Mesendoderm (in vitro differentiated cells): ENCODE data around the gene KCNAB1.

ENCODE experiments used
- DNase-seq: peaks from one replicate; pipeline ENCODE4 v3.0.0; 2013
- H2AK5ac ChIP-seq: 2 replicates; pipeline ENCODE4 v1.6.1; 2013; ENCODE audit warnings: low read length, inconsistent platforms
- H2BK120ac ChIP-seq: 2 replicates; pipeline ENCODE4 v1.6.1; 2013; ENCODE audit warnings: low read depth, mild to moderate bottlenecking, low read length, moderate library complexity, mixed read lengths
- H2BK15ac ChIP-seq: replicated peaks from 2 replicates; pipeline ENCODE4 v1.6.1; 2013; ENCODE audit warnings: low read depth, mild to moderate bottlenecking, moderate library complexity
- H2BK5ac ChIP-seq: 2 replicates; pipeline ENCODE4 v1.6.1; 2013; ENCODE audit warnings: low read length, inconsistent platforms
- H3K18ac ChIP-seq: 2 replicates; pipeline ENCODE4 v1.6.1; 2013; ENCODE audit warnings: mild to moderate bottlenecking, low read length, mixed read lengths
- H3K23ac ChIP-seq: one replicate; pipeline ENCODE4 v1.6.1; 2013; ENCODE audit warnings: low read length
- H3K27ac ChIP-seq: 2 replicates; pipeline ENCODE4 v1.5.1; 2013; ENCODE audit warnings: low read depth, mild to moderate bottlenecking, inconsistent platforms, low read length, moderate library complexity
- H3K27me3 ChIP-seq: 2 replicates; pipeline ENCODE4 v1.6.1; 2013; ENCODE audit warnings: low read length, control low read depth, mild to moderate bottlenecking, inconsistent platforms; ENCODE audit not compliant: insufficient read depth, poor library complexity
- H3K36me3 ChIP-seq: 2 replicates; pipeline ENCODE4 v1.6.1; 2013; ENCODE audit warnings: low read length, inconsistent platforms; ENCODE audit not compliant: control insufficient read depth, insufficient read depth
- H3K4ac ChIP-seq: one replicate; pipeline ENCODE4 v1.6.1; 2013; ENCODE audit warnings: low read depth, mild to moderate bottlenecking, low read length, moderate library complexity
- H3K4me1 ChIP-seq: 2 replicates; pipeline ENCODE4 v1.6.1; 2013; ENCODE audit warnings: low read depth, low read length, inconsistent platforms; ENCODE audit not compliant: control insufficient read depth
- H3K4me2 ChIP-seq: 2 replicates; pipeline ENCODE4 v1.6.1; 2013; ENCODE audit warnings: low read length
- H3K4me3 ChIP-seq: 2 replicates; pipeline ENCODE4 v1.5.1; 2013; ENCODE audit warnings: mild to moderate bottlenecking, low read length
- H3K56ac ChIP-seq: one replicate; pipeline ENCODE4 v1.6.1; 2013; ENCODE audit warnings: low read length
- H3K79me1 ChIP-seq: 2 replicates; pipeline ENCODE4 v1.6.1; 2013; ENCODE audit warnings: low read length, inconsistent platforms
- H3K79me2 ChIP-seq: 2 replicates; pipeline ENCODE4 v1.6.1; 2013; ENCODE audit warnings: mild to moderate bottlenecking, low read length; ENCODE audit not compliant: control insufficient read depth, insufficient read depth
- H3K9ac ChIP-seq: 2 replicates; pipeline ENCODE4 v1.6.1; 2013; ENCODE audit warnings: low read length, inconsistent platforms
- H4K5ac ChIP-seq: one replicate; pipeline ENCODE4 v1.6.1; 2013; ENCODE audit warnings: low read length
- H4K8ac ChIP-seq: one replicate; pipeline ENCODE4 v1.6.1; 2013; ENCODE audit warnings: low read depth, mild to moderate bottlenecking, control low read depth, low read length, moderate library complexity
- WGBS: extraction: QIAGEN DNeasy Blood & Tissue Kit; methylation state at CpG from one replicate; pipeline ENCODE4 v1.1.7; 2013; ENCODE audit warnings: low lambda C conversion rate, missing lambda C conversion rate; ENCODE audit not compliant: insufficient coverage; ENCODE audit errors: extremely low coverage; 5-methylcytosine and 5-hydroxymethylcytosine counted together

The KCNAB1 gene

GRCh38 chr3:156477323-156477722, 356.9 kb downstream of the KCNAB1 start:
- WGBS, result no CpG with 5 or more reads among the region's 1 CpG
- no peaks in the 10 kb centered on the region for H3K36me3 ChIP-seq
- H3K4me3 ChIP-seq, result no peak overlapping the region
- no peak overlapping the region for H2AK5ac ChIP-seq
- H3K79me1 ChIP-seq, result no peaks in the 10 kb centered on the region
- no peaks in the 10 kb centered on the region for H3K27me3 ChIP-seq
- no peak overlapping the region for H3K23ac ChIP-seq
- no peaks in the 10 kb centered on the region for H3K79me2 ChIP-seq
- H2BK15ac ChIP-seq, result no peak overlapping the region
- no peak overlapping the region for H4K5ac ChIP-seq
- no peak overlapping the region for H3K27ac ChIP-seq
- H3K18ac ChIP-seq, result no peak overlapping the region
- no peak overlapping the region for H3K4ac ChIP-seq
- peak; percentile 74 for DNase-seq
- no peak overlapping the region for H4K8ac ChIP-seq
- H3K4me2 ChIP-seq, result no peak overlapping the region
- H3K9ac ChIP-seq, result no peak overlapping the region
- H2BK120ac ChIP-seq, result no peak overlapping the region
- no peaks in the 10 kb centered on the region for H3K4me1 ChIP-seq
- H2BK5ac ChIP-seq, result no peak overlapping the region
- no peak overlapping the region for H3K56ac ChIP-seq

- Histone ChIP-seq H3K4ac (no peak overlapping the region), H3K79me2 (no peaks in the 10 kb centered on the region), H3K4me3 (no peak overlapping the region), H2AK5ac (no peak overlapping the region), H2BK15ac (no peak overlapping the region), H4K8ac (no peak overlapping the region), H3K23ac (no peak overlapping the region), H3K9ac (no peak overlapping the region), H3K4me2 (no peak overlapping the region), H3K4me1 (no peaks in the 10 kb centered on the region), H4K5ac (no peak overlapping the region), H3K36me3 (no peaks in the 10 kb centered on the region), H3K27me3 (no peaks in the 10 kb centered on the region), H3K18ac (no peak overlapping the region), H3K79me1 (no peaks in the 10 kb centered on the region), H2BK120ac (no peak overlapping the region), H3K56ac (no peak overlapping the region), H2BK5ac (no peak overlapping the region), H3K27ac (no peak overlapping the region)
- WGBS, result no CpG with 5 or more reads among the region's 2 CpGs
- DNase-seq, result no peak
Measured at GRCh38 chr3:156478891-156479290, 358.5 kb downstream of the KCNAB1 start.

- Histone ChIP-seq H3K4me1 (no peaks in the 10 kb centered on the region), H3K27me3 (no peaks in the 10 kb centered on the region), H3K23ac (no peak overlapping the region), H2BK120ac (no peak overlapping the region), H3K27ac (no peak overlapping the region), H3K4me2 (no peak overlapping the region), H4K5ac (no peak overlapping the region), H3K36me3 (no peaks in the 10 kb centered on the region), H2BK5ac (no peak overlapping the region), H3K4me3 (no peak overlapping the region), H2BK15ac (no peak overlapping the region), H3K9ac (no peak overlapping the region), H2AK5ac (no peak overlapping the region), H3K56ac (no peak overlapping the region), H4K8ac (no peak overlapping the region), H3K18ac (no peak overlapping the region), H3K79me2 (no peaks in the 10 kb centered on the region), H3K79me1 (no peaks in the 10 kb centered on the region), H3K4ac (no peak overlapping the region)
- DNase-seq, result no peak
- no CpG with 5 or more reads among the region's 1 CpG for WGBS
Measured at GRCh38 chr3:156479604-156480003, 359.2 kb downstream of the KCNAB1 start.

GRCh38 chr3:156480949-156481348, 360.6 kb downstream of the KCNAB1 start:
- H3K36me3 ChIP-seq, result no peaks in the 10 kb centered on the region
- H2BK120ac ChIP-seq, result no peak overlapping the region
- WGBS, result no CpG with 5 or more reads among the region's 2 CpGs
- no peak overlapping the region for H2AK5ac ChIP-seq
- no peaks in the 10 kb centered on the region for H3K27me3 ChIP-seq
- no peak overlapping the region for H3K4ac ChIP-seq
- no peaks in the 10 kb centered on the region for H3K79me1 ChIP-seq
- H4K8ac ChIP-seq, result no peak overlapping the region
- no peak overlapping the region for H2BK15ac ChIP-seq
- no peak overlapping the region for H3K18ac ChIP-seq
- H3K23ac ChIP-seq, result no peak overlapping the region
- H3K4me3 ChIP-seq, result no peak overlapping the region
- no peak overlapping the region for H3K9ac ChIP-seq
- no peaks in the 10 kb centered on the region for H3K4me1 ChIP-seq
- no peak overlapping the region for H3K27ac ChIP-seq
- DNase-seq, result no peak
- H3K79me2 ChIP-seq, result no peaks in the 10 kb centered on the region
- H4K5ac ChIP-seq, result no peak overlapping the region
- no peak overlapping the region for H3K4me2 ChIP-seq
- H3K56ac ChIP-seq, result no peak overlapping the region
- no peak overlapping the region for H2BK5ac ChIP-seq

- no peak overlapping the region for H2AK5ac ChIP-seq
- H3K79me1 ChIP-seq, result no peaks in the 10 kb centered on the region
- no peak overlapping the region for H3K4me3 ChIP-seq
- no peak overlapping the region for H2BK120ac ChIP-seq
- H3K4me1 ChIP-seq, result no peaks in the 10 kb centered on the region
- no peaks in the 10 kb centered on the region for H3K27me3 ChIP-seq
- no peak overlapping the region for H4K8ac ChIP-seq
- H4K5ac ChIP-seq, result no peak overlapping the region
- no peak overlapping the region for H2BK15ac ChIP-seq
- no peak overlapping the region for H3K56ac ChIP-seq
- H3K4ac ChIP-seq, result no peak overlapping the region
- DNase-seq, result no peak
- H3K79me2 ChIP-seq, result no peaks in the 10 kb centered on the region
- no peak overlapping the region for H3K18ac ChIP-seq
- no peak overlapping the region for H3K27ac ChIP-seq
- no peak overlapping the region for H2BK5ac ChIP-seq
- H3K4me2 ChIP-seq, result no peak overlapping the region
- H3K36me3 ChIP-seq, result no peaks in the 10 kb centered on the region
- no peak overlapping the region for H3K23ac ChIP-seq
- no peak overlapping the region for H3K9ac ChIP-seq
- whole genome bisulfite sequencing, result no CpG with 5 or more reads among the region's 3 CpGs
Measured at GRCh38 chr3:156483002-156483401, 362.6 kb downstream of the KCNAB1 start.

GRCh38 chr3:156483426-156483825, 363.0 kb downstream of the KCNAB1 start:
- H3K9ac ChIP-seq, result no peak overlapping the region
- H3K23ac ChIP-seq, result no peak overlapping the region
- H3K4me1 ChIP-seq, result no peaks in the 10 kb centered on the region
- H2BK120ac ChIP-seq, result no peak overlapping the region
- no peaks in the 10 kb centered on the region for H3K79me1 ChIP-seq
- peak overlapping the region; percentile 56 for H4K8ac ChIP-seq
- no peak overlapping the region for H3K4ac ChIP-seq
- H2AK5ac ChIP-seq, result no peak overlapping the region
- no peaks in the 10 kb centered on the region for H3K79me2 ChIP-seq
- no peak for DNase-seq
- WGBS, result no CpG with 5 or more reads among the region's 1 CpG
- no peaks in the 10 kb centered on the region for H3K36me3 ChIP-seq
- no peaks in the 10 kb centered on the region for H3K27me3 ChIP-seq
- H3K56ac ChIP-seq, result no peak overlapping the region
- H2BK15ac ChIP-seq, result no peak overlapping the region
- H3K4me2 ChIP-seq, result no peak overlapping the region
- no peak overlapping the region for H4K5ac ChIP-seq
- H3K18ac ChIP-seq, result no peak overlapping the region
- no peak overlapping the region for H3K4me3 ChIP-seq
- H2BK5ac ChIP-seq, result no peak overlapping the region
- H3K27ac ChIP-seq, result no peak overlapping the region
